ENCODE measurements around the gene SPDEF. TPM values are rescaled to one million over a fixed set of nuclear protein-coding genes. Genes with fewer than 3 reads are reported as not detected.
A peak's percentile ranks its signal among the peaks of the same experiment; 100 is the strongest.

Gene SPDEF
- total and polyA plus RNA-seq, 2 of the 13 experiments (the other 11 are each of a cell fraction or from before 2014, with no cell fraction given): not detected

DNA sequence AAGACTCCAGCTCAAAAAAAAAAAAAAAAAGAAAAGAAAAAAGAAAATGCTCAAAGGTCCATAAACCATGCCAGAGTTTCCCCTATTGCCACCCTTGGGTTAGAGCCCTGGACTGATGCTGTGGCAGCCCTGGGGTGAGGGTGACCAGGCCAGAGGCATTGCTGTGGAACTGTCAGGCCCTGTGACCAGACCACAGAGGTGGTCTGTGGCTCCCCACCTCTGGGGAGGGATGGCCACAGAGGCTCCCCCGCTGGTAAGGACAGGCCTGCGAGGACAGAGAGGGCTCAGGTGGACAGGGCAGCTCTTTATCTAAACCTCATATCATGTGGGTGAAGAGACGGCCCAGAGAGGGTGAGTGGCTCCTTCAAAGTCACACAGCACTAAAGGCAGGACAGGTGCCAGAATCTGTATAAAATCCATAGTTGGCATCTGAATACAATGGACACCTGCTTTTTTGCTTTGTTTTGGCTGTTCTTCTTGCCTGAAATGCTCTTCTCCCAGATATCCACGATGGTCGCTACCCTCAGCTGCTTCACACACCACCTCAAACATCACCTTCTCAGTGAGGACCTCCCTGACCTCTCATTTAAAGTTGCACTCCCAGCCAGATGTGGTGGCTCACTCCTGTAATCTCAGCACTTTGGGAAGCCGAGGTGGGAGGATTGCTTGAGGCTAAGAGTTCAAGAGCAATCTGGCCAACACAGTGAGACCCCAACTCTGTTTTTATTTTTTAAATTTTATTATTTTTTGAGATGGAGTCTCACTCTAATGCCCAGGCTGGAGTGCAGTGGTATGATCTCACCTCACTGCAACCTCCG lies 22.5 kb upstream of the SPDEF start:
- Histone ChIP-seq H4K20me1 (ENCODE audit: insufficient read depth, low read length) (no peaks in the 10 kb centered on the region), H3K9ac (ENCODE audit: insufficient read depth, low read depth, low read length) (no peak overlapping the region), H3K4me1 (ENCODE audit: insufficient read depth, low read length) (0 out of 2 replicates have a peak, but pooled peaks cover 6% of the 10 kb centered on the region), H3K27ac (ENCODE audit: extremely low read length, insufficient read depth, low read length) (no peak overlapping the region), H2AFZ (ENCODE audit: low read length) (no peak overlapping the region), H3K9me3 (ENCODE audit: low read length) (no peaks in the 10 kb centered on the region), H3K36me3 (replicated peaks in 1 of 2; ENCODE audit: control insufficient read depth in 1 of 2, insufficient read depth in 2 of 2, low read length in 2 of 2) (no peaks in the 10 kb centered on the region), H3K79me2 (ENCODE audit: insufficient read depth, low read length) (no peaks in the 10 kb centered on the region), H3K27me3 (ENCODE audit: control insufficient read depth in 1 of 2, insufficient read depth in 2 of 2, low read length in 2 of 2) (no peaks in the 10 kb centered on the region), H3K4me3 (replicated peaks in 1 of 3; ENCODE audit: insufficient read depth in 1 of 3, low read depth in 2 of 3, low read length in 3 of 3) (no peak overlapping the region), H3K4me2 (ENCODE audit: low read depth, low read length) (no peak overlapping the region)
- in situ Hi-C loops (cut with HindIII; ENCODE audit: extremely low pct_ligation_motif_present, low pct_unique_long_range_greater_than_20kb): no loop called here
- POLR2A ChIA-PET: no interaction called here
- ATAC-seq (no peak), FAIRE-seq (no peak), DNase-seq (ENCODE audit: low spot score) (no peak)
- intact Hi-C loops (cut with micrococcal nuclease; ENCODE audit: unreplicated experiment): no loop called here
- TF ChIP-seq ZNF768 (CRISPR knock-in tag; IDR thresholded peaks at IDR 0.05) (peak; percentile 98), SETDB1 (CRISPR knock-in tag; IDR thresholded peaks at IDR 0.05; ENCODE audit: borderline replicate concordance) (no peak), ZMYM3 (CRISPR knock-in tag; IDR thresholded peaks at IDR 0.05) (peak; percentile 73; the same call in 1 of the 2 replicates), ZNF121 (CRISPR knock-in tag; IDR thresholded peaks at IDR 0.05) (0 out of 2 replicates have a peak, but pooled peaks have one; percentile 27)
- 90% methylated on average over 7 of the region's 7 CpGs for WGBS (ENCODE audit: low lambda C conversion rate)
- CTCF ChIA-PET (ENCODE audit: low intra/inter-chr PET ratio, low total read pairs): no interaction called here
- BruUV-seq (replicated peaks): no TSS peak

GRCh38 chr6:34576286-34576955 lies 20.3 kb upstream of the SPDEF start:
- ChIA-PET CTCF (ENCODE audit: low intra/inter-chr PET ratio, low total read pairs) (no interaction called here), POLR2A (no interaction called here)
- Histone ChIP-seq H3K27me3 (ENCODE audit: control insufficient read depth in 1 of 2, insufficient read depth in 2 of 2, low read length in 2 of 2) (no peaks in the 10 kb centered on the region; a peak in 1 of 5 replicates), H3K36me3 (replicated peaks in 1 of 2; ENCODE audit: control insufficient read depth in 1 of 2, insufficient read depth in 2 of 2, low read length in 2 of 2) (no peaks in the 10 kb centered on the region), H3K9me3 (ENCODE audit: low read length) (no peaks in the 10 kb centered on the region), H3K27ac (ENCODE audit: extremely low read length, insufficient read depth, low read length) (no peak overlapping the region), H3K4me3 (replicated peaks in 1 of 3; ENCODE audit: insufficient read depth in 1 of 3, low read depth in 2 of 3, low read length in 3 of 3) (no peak overlapping the region), H3K9ac (ENCODE audit: insufficient read depth, low read depth, low read length) (no peak overlapping the region), H3K4me1 (ENCODE audit: insufficient read depth, low read length) (0 out of 2 replicates have a peak, but pooled peaks cover 6% of the 10 kb centered on the region), H4K20me1 (ENCODE audit: insufficient read depth, low read length) (no peaks in the 10 kb centered on the region), H2AFZ (ENCODE audit: low read length) (no peak overlapping the region), H3K79me2 (ENCODE audit: insufficient read depth, low read length) (no peaks in the 10 kb centered on the region), H3K4me2 (ENCODE audit: low read depth, low read length) (no peak overlapping the region)
- no peak for DNase-seq (ENCODE audit: low spot score)
- WGBS (ENCODE audit: low lambda C conversion rate): 88% methylated on average over 18 of the region's 18 CpGs
- intact Hi-C loops (cut with micrococcal nuclease; ENCODE audit: unreplicated experiment): no loop called here
- BruUV-seq (replicated peaks): no TSS peak
- in situ Hi-C loops (cut with HindIII; ENCODE audit: extremely low pct_ligation_motif_present, low pct_unique_long_range_greater_than_20kb): no loop called here
- ATAC-seq: no peak
- no peak for FAIRE-seq
- TF ChIP-seq RBM22 (optimal IDR thresholded peaks at IDR 0.05; ENCODE audit: low read length): peak; percentile 37
- no peak for TF ChIP-seq ZNF850 (CRISPR knock-in tag; conservative IDR thresholded peaks at IDR 0.05)

Measured in HepG2 (cell line).